H9 (cell line): ENCODE data around the gene TPRG1. TPM values are rescaled to one million over a fixed set of nuclear protein-coding genes. Genes with fewer than 3 reads are reported as not detected.

ENCODE experiments used
- DNase-seq: peaks from one replicate; pipeline ENCODE4 v3.0.0-alpha.2; 2017
- H2AFZ ChIP-seq: one replicate; pipeline ENCODE4 v1.6.1; 2013; ENCODE audit warnings: mild to moderate bottlenecking, low read length, control low read depth, moderate library complexity
- H2AK5ac ChIP-seq: 2 replicates; pipeline ENCODE4 v1.6.1; 2013; ENCODE audit warnings: low read length, control low read depth, mixed read lengths; ENCODE audit not compliant: insufficient read length
- H2BK120ac ChIP-seq: one replicate; pipeline ENCODE4 v1.6.1; 2013; ENCODE audit warnings: low read depth, mild to moderate bottlenecking, low read length, control low read depth, inconsistent platforms; ENCODE audit not compliant: poor library complexity, severe bottlenecking
- H2BK12ac ChIP-seq: 2 replicates; pipeline ENCODE4 v1.6.1; 2013; ENCODE audit warnings: low read length, control low read depth, mixed read lengths, low read depth; ENCODE audit not compliant: insufficient read length
- H2BK15ac ChIP-seq: 2 replicates; pipeline ENCODE4 v1.6.1; 2013; ENCODE audit warnings: low read depth, low read length, control low read depth
- H2BK20ac ChIP-seq: one replicate; pipeline ENCODE4 v1.6.1; 2013; ENCODE audit warnings: low read depth, mild to moderate bottlenecking, low read length, control low read depth, inconsistent platforms; ENCODE audit not compliant: poor library complexity, severe bottlenecking
- H2BK5ac ChIP-seq: 2 replicates; pipeline ENCODE4 v1.6.1; 2013; ENCODE audit warnings: low read length, control low read depth, mixed read lengths; ENCODE audit not compliant: insufficient read length
- H3K14ac ChIP-seq: 2 replicates; pipeline ENCODE4 v1.6.1; 2013; ENCODE audit warnings: low read length, control low read depth; ENCODE audit not compliant: insufficient read depth
- H3K18ac ChIP-seq: 2 replicates; pipeline ENCODE4 v1.6.1; 2013; ENCODE audit warnings: low read depth, mild to moderate bottlenecking, mixed read lengths, low read length, control low read depth; ENCODE audit not compliant: insufficient read length
- H3K23ac ChIP-seq: 2 replicates; pipeline ENCODE4 v1.6.1; 2013; ENCODE audit warnings: low read length, control low read depth, mixed read lengths, low read depth; ENCODE audit not compliant: insufficient read length
- H3K23me2 ChIP-seq: 2 replicates; pipeline ENCODE4 v1.6.1; 2013; ENCODE audit warnings: low read depth, mild to moderate bottlenecking, mixed read lengths, low read length, control low read depth; ENCODE audit not compliant: insufficient read length, poor library complexity, severe bottlenecking
- H3K27ac ChIP-seq: 2 replicates; pipeline ENCODE4 v1.5.1; 2013; ENCODE audit warnings: low read length, control low read depth, mixed read lengths, low read depth; ENCODE audit not compliant: insufficient read length
- H3K27me3 ChIP-seq: 2 replicates; pipeline ENCODE4 v1.6.1; 2013; ENCODE audit warnings: low read length, control low read depth, inconsistent platforms; ENCODE audit not compliant: insufficient read depth
- H3K4ac ChIP-seq: 2 replicates; pipeline ENCODE4 v1.6.1; 2013; ENCODE audit warnings: low read depth, mild to moderate bottlenecking, control low read depth, inconsistent platforms, low read length, moderate library complexity
- H3K4me1 ChIP-seq: 2 replicates; pipeline ENCODE4 v1.6.1; 2013; ENCODE audit warnings: low read length, control low read depth, inconsistent platforms; ENCODE audit not compliant: insufficient read depth
- H3K4me2 ChIP-seq: 2 replicates; pipeline ENCODE4 v1.6.1; 2013; ENCODE audit warnings: low read length, control low read depth, mixed read lengths; ENCODE audit not compliant: insufficient read length, insufficient read depth
- H3K56ac ChIP-seq: 2 replicates; pipeline ENCODE4 v1.6.1; 2013; ENCODE audit warnings: low read depth, mild to moderate bottlenecking, mixed read lengths, low read length, control low read depth; ENCODE audit not compliant: insufficient read length
- H3K79me1 ChIP-seq: 2 replicates; pipeline ENCODE4 v1.6.1; 2013; ENCODE audit warnings: low read depth, mild to moderate bottlenecking, moderate library complexity, low read length, control low read depth, inconsistent platforms; ENCODE audit not compliant: insufficient read depth, poor library complexity, severe bottlenecking
- H3K79me2 ChIP-seq: 2 replicates; pipeline ENCODE4 v1.6.1; 2013; ENCODE audit warnings: low read length, control low read depth, inconsistent platforms; ENCODE audit not compliant: insufficient read depth
- H3K9ac ChIP-seq: 2 replicates; pipeline ENCODE4 v1.6.1; 2013; ENCODE audit warnings: low read length, control low read depth, mixed read lengths; ENCODE audit not compliant: insufficient read length; ENCODE audit errors: extremely low read depth
- H3K9me3 ChIP-seq: one replicate; pipeline ENCODE4 v1.6.1; 2013; ENCODE audit warnings: low read depth, low read length, inconsistent platforms; ENCODE audit not compliant: control insufficient read depth
- H3T11ph ChIP-seq: one replicate; pipeline ENCODE4 v1.6.1; 2013; ENCODE audit warnings: mild to moderate bottlenecking, low read length, control low read depth, inconsistent platforms
- H4K20me1 ChIP-seq: one replicate; pipeline ENCODE4 v1.6.1; 2013; ENCODE audit not compliant: control insufficient read depth, insufficient read length, insufficient read depth
- H4K5ac ChIP-seq: 2 replicates; pipeline ENCODE4 v1.6.1; 2013; ENCODE audit warnings: low read depth, mild to moderate bottlenecking, mixed read lengths, low read length, control low read depth; ENCODE audit not compliant: insufficient read length
- H4K8ac ChIP-seq: replicated peaks from 2 replicates; pipeline ENCODE4 v1.6.1; 2013; ENCODE audit warnings: low read length, control low read depth, mixed read lengths, low read depth; ENCODE audit not compliant: insufficient read length
- H4K91ac ChIP-seq: 2 replicates; pipeline ENCODE4 v1.6.1; 2013; ENCODE audit warnings: low read depth, mild to moderate bottlenecking, moderate library complexity, mixed read lengths, low read length, control low read depth; ENCODE audit not compliant: insufficient read length
- H3K27ac Mint-ChIP-seq, 3 experiments: 2 replicates in 2 of 3; 3 replicates in 1 of 3; pipeline ENCODE4 v1.8.0; 2020 to 2021; ENCODE audit warnings: mixed read lengths in 3 of 3, mild to moderate bottlenecking in 1 of 3, moderate library complexity in 1 of 3
- H3K27me3 Mint-ChIP-seq: 2 replicates; pipeline ENCODE4 v1.8.0; 2021; ENCODE audit warnings: low read depth, mild to moderate bottlenecking, moderate library complexity, mixed read lengths
- H3K36me3 Mint-ChIP-seq, 3 experiments: 2 replicates in 2 of 3; 3 replicates in 1 of 3; pipeline ENCODE4 v1.8.0; 2020 to 2021; ENCODE audit warnings: low read depth in 3 of 3, mixed read lengths in 3 of 3; ENCODE audit not compliant: insufficient read depth in 1 of 3
- H3K4me1 Mint-ChIP-seq, 2 experiments: 2 replicates each; pipeline ENCODE4 v1.8.0; 2020; ENCODE audit warnings: mixed read lengths in 2 of 2
- H3K4me3 Mint-ChIP-seq, 2 experiments: 2 replicates in 1 of 2; 3 replicates in 1 of 2; pipeline ENCODE4 v1.8.0; 2020 to 2021; ENCODE audit warnings: mild to moderate bottlenecking in 2 of 2, mixed read lengths in 2 of 2, moderate library complexity in 1 of 2
- H3K9me3 Mint-ChIP-seq, 2 experiments: 2 replicates in 1 of 2; 3 replicates in 1 of 2; pipeline ENCODE4 v1.8.0; 2020; ENCODE audit warnings: mild to moderate bottlenecking in 2 of 2, mixed read lengths in 2 of 2, moderate library complexity in 1 of 2
- WGBS: extraction: QIAGEN DNeasy Blood & Tissue Kit; methylation state at CpG from one replicate; pipeline ENCODE4 v1.1.7; 2013; ENCODE audit warnings: missing lambda C conversion rate, low lambda C conversion rate, mixed read lengths; ENCODE audit not compliant: insufficient read length; ENCODE audit errors: extremely low coverage; 5-methylcytosine and 5-hydroxymethylcytosine counted together
- total RNA-seq: library from RNA; stranded (reverse); gene quantifications from 2 replicates; pipeline ENCODE4 v1.2.1, GENCODE V29; 2021
- TF ChIP-seq, protein P1 (sequence below): fragments of 200-600 bp; sonication (generic); conservative IDR thresholded peaks from 3 replicates; pipeline ENCODE4 v1.8.0; 2021; ENCODE audit warnings: antibody characterized with exemption, mild to moderate bottlenecking

Gene TPRG1
- total RNA-seq, 1 experiment from 2014 or later: 0.66 TPM

DNA sequence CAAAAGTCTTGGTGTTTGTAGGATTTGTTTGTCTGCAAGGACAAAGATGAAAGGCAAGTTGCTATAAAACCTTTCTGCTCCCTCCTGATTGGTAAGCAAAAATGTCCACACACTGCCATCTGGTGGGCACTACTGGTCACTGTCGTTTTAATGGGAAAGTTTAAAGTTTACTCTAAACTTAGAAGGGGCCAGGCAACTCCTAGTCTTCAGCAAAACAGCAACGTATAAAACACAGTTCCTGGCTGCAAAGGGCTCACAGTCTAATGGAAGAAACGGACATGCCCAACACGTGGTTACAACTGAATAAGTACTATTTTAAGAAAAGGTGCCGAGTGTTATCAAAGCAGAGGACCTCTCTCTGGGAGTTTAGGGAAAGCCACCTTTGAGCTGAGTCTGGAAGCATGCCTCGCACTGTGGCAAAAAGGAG is 23.7 kb upstream of the TPRG1 start:
- Histone ChIP-seq H3K79me1 (no peaks in the 10 kb centered on the region), H3K4me2 (no peak overlapping the region), H3K18ac (no peak overlapping the region), H3K27ac (no peak overlapping the region), H3K9me3 (no peaks in the 10 kb centered on the region), H2AK5ac (no peak overlapping the region), H4K5ac (no peak overlapping the region), H3K4ac (no peak overlapping the region), H2BK15ac (no peak overlapping the region), H4K20me1 (no peaks in the 10 kb centered on the region), H2BK5ac (no peak overlapping the region), H4K8ac (no peak overlapping the region), H3K23me2 (no peaks in the 10 kb centered on the region), H3K27me3 (no peaks in the 10 kb centered on the region), H3K79me2 (no peaks in the 10 kb centered on the region), H3K4me1 (no peaks in the 10 kb centered on the region; the same call in 1 of the 2 replicates), H3K14ac (no peak overlapping the region), H3T11ph (no peak overlapping the region), H2BK120ac (no peak overlapping the region), H2AFZ (peak overlapping the region; percentile 58), H3K56ac (no peak overlapping the region), H3K9ac (no peak overlapping the region), H2BK20ac (no peak overlapping the region), H3K23ac (no peak overlapping the region), H2BK12ac (no peak overlapping the region), H4K91ac (no peak overlapping the region)
- H3K4me3 Mint-ChIP-seq: no peak overlapping the region
- WGBS: no CpG with 5 or more reads among the region's 6 CpGs
- peaks cover 7 to 13% of the 10 kb centered on the region in 2 experiments; a peak in 3 of 5 replicates for H3K9me3 Mint-ChIP-seq
- peaks cover 6 to 12% of the 10 kb centered on the region in 2 experiments for H3K4me1 Mint-ChIP-seq
- TF ChIP-seq, protein P1, sequence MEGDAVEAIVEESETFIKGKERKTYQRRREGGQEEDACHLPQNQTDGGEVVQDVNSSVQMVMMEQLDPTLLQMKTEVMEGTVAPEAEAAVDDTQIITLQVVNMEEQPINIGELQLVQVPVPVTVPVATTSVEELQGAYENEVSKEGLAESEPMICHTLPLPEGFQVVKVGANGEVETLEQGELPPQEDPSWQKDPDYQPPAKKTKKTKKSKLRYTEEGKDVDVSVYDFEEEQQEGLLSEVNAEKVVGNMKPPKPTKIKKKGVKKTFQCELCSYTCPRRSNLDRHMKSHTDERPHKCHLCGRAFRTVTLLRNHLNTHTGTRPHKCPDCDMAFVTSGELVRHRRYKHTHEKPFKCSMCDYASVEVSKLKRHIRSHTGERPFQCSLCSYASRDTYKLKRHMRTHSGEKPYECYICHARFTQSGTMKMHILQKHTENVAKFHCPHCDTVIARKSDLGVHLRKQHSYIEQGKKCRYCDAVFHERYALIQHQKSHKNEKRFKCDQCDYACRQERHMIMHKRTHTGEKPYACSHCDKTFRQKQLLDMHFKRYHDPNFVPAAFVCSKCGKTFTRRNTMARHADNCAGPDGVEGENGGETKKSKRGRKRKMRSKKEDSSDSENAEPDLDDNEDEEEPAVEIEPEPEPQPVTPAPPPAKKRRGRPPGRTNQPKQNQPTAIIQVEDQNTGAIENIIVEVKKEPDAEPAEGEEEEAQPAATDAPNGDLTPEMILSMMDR: peak; percentile 80
- DNase-seq: peak; percentile 65
- peaks cover 2 to 14% (median 10%) of the 10 kb centered on the region in 3 experiments for H3K36me3 Mint-ChIP-seq
- H3K27me3 Mint-ChIP-seq: no peaks in the 10 kb centered on the region
- peak overlapping the region in 1 of 3 experiments; percentile 28; a peak in 2 of 7 replicates for H3K27ac Mint-ChIP-seq
